PC-3 (cell line): ENCODE data around the gene SCAND1.
"Not testable (repeated sequence)": the region's sequence is repeated elsewhere in the genome, so short reads cannot be mapped to it uniquely, and the experiment has no call there.

Source experiments
- EZH2 ChIP-seq: fragments of 300-600 bp; sonication (generic); IDR thresholded peaks from one replicate; pipeline ENCODE4 v1.6.1; 2017; ENCODE audit warnings: antibody characterized with exemption, mild to moderate bottlenecking, low read length; ENCODE audit not compliant: unreplicated experiment
- EZH2phosphoT487 ChIP-seq: fragments of 300-600 bp; sonication (generic); IDR thresholded peaks from 2 replicates; pipeline ENCODE4 v1.6.1; 2018; ENCODE audit warnings: mild to moderate bottlenecking, antibody characterized with exemption, low read length, borderline replicate concordance
- TF ChIP-seq, protein P1 (sequence below): fragments of 300-600 bp; sonication (generic); conservative IDR thresholded peaks from 2 replicates; pipeline ENCODE4 v1.5.1; 2017; ENCODE audit warnings: antibody characterized with exemption, low read depth, mild to moderate bottlenecking, low read length

DNA sequence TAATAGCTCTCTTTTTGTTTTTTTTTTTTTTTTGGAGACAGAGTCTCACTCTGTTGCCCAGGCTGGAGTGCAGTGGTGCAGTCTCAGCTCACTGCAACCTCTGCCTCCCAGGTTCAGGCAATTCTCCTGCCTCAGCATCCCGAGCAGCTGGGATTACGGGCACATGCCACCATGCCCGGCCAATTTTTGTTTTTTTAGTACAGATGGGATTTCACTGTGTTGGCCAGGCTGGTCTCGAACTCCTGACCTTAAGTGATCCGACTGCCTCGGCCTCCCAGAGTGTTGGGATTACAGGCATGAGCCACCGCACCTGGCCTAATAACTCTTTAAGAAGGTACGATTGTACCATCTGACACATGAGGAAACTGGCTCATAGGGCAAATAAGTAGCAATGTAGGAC, 42.2 kb upstream of the SCAND1 start:
- TF ChIP-seq EZH2, EZH2phosphoT487: not testable (repeated sequence)
- TF ChIP-seq, protein P1, sequence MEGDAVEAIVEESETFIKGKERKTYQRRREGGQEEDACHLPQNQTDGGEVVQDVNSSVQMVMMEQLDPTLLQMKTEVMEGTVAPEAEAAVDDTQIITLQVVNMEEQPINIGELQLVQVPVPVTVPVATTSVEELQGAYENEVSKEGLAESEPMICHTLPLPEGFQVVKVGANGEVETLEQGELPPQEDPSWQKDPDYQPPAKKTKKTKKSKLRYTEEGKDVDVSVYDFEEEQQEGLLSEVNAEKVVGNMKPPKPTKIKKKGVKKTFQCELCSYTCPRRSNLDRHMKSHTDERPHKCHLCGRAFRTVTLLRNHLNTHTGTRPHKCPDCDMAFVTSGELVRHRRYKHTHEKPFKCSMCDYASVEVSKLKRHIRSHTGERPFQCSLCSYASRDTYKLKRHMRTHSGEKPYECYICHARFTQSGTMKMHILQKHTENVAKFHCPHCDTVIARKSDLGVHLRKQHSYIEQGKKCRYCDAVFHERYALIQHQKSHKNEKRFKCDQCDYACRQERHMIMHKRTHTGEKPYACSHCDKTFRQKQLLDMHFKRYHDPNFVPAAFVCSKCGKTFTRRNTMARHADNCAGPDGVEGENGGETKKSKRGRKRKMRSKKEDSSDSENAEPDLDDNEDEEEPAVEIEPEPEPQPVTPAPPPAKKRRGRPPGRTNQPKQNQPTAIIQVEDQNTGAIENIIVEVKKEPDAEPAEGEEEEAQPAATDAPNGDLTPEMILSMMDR: not testable (repeated sequence)
